ENCODE data around the gene ANKRD11.
A peak's percentile ranks its signal among the peaks of the same experiment; 100 is the strongest.

Gene ANKRD11

GRCh38 chr16:89505204-89506112 lies 15.1 kb upstream of the ANKRD11 start:
- H3K27me3 ChIP-seq (ENCODE audit: control insufficient read depth, insufficient read depth, low read length) = no peaks in the 10 kb centered on the region
- H3K4me3 ChIP-seq (ENCODE audit: low read depth, low read length) = no peak overlapping the region
- H2AFZ ChIP-seq = no peak overlapping the region
- peak overlapping the region; percentile 61 for H3K27ac ChIP-seq
- no peaks in the 10 kb centered on the region for H3K9me3 ChIP-seq (ENCODE audit: control insufficient read depth, low read length)
- H3K36me3 ChIP-seq (ENCODE audit: control insufficient read depth, insufficient read depth, low read length) = no peaks in the 10 kb centered on the region
- H3K4me2 ChIP-seq (ENCODE audit: low read length) = no peak overlapping the region
- peaks cover 12% of the 10 kb centered on the region for H3K4me1 ChIP-seq
- TF ChIP-seq CTCF (IDR thresholded peaks at IDR 0.05) = no peak
- H3K9ac ChIP-seq = no peak overlapping the region
- peaks cover under 1% of the 10 kb centered on the region for H3K79me2 ChIP-seq

GRCh38 chr16:89504091-89504490 lies 13.7 kb upstream of the ANKRD11 start:
- no peaks in the 10 kb centered on the region for H3K9me3 ChIP-seq (ENCODE audit: control insufficient read depth, low read length)
- no peak for TF ChIP-seq CTCF (IDR thresholded peaks at IDR 0.05)

GRCh38 chr16:89502081-89502843 lies 11.9 kb upstream of the ANKRD11 start:
- H3K9ac ChIP-seq = no peak overlapping the region
- no peaks in the 10 kb centered on the region for H3K27me3 ChIP-seq (ENCODE audit: control insufficient read depth, insufficient read depth, low read length)
- no peak overlapping the region for H3K27ac ChIP-seq
- peak overlapping the region; percentile 28 for H3K4me2 ChIP-seq (ENCODE audit: low read length)
- no peaks in the 10 kb centered on the region for H3K9me3 ChIP-seq (ENCODE audit: control insufficient read depth, low read length)
- peaks cover under 1% of the 10 kb centered on the region for H3K79me2 ChIP-seq
- H2AFZ ChIP-seq = peak overlapping the region; percentile 53
- H3K36me3 ChIP-seq (ENCODE audit: control insufficient read depth, insufficient read depth, low read length) = no peaks in the 10 kb centered on the region
- no peak for TF ChIP-seq CTCF (IDR thresholded peaks at IDR 0.05)
- peaks cover 9% of the 10 kb centered on the region for H3K4me1 ChIP-seq
- H3K4me3 ChIP-seq (ENCODE audit: low read depth, low read length) = no peak overlapping the region

More at GRCh38 chr16:89504091-89504490, 13.7 kb upstream of the ANKRD11 start:
- Histone ChIP-seq H3K36me3 (ENCODE audit: control insufficient read depth, insufficient read depth, low read length) (no peaks in the 10 kb centered on the region), H3K27me3 (ENCODE audit: control insufficient read depth, insufficient read depth, low read length) (no peaks in the 10 kb centered on the region), H3K79me2 (no peaks in the 10 kb centered on the region), H3K27ac (no peak overlapping the region), H3K4me1 (peaks cover 10% of the 10 kb centered on the region), H3K4me2 (ENCODE audit: low read length) (no peak overlapping the region), H3K4me3 (ENCODE audit: low read depth, low read length) (no peak overlapping the region), H3K9ac (no peak overlapping the region), H2AFZ (no peak overlapping the region)

GRCh38 chr16:89499767-89500166 lies 9.4 kb upstream of the ANKRD11 start:
- no peaks in the 10 kb centered on the region for H3K9me3 ChIP-seq (ENCODE audit: control insufficient read depth, low read length)
- H3K27ac ChIP-seq = no peak overlapping the region
- TF ChIP-seq CTCF (IDR thresholded peaks at IDR 0.05) = no peak
- H3K4me2 ChIP-seq (ENCODE audit: low read length) = no peak overlapping the region
- no peak overlapping the region for H2AFZ ChIP-seq
- no peaks in the 10 kb centered on the region for H3K27me3 ChIP-seq (ENCODE audit: control insufficient read depth, insufficient read depth, low read length)
- H3K36me3 ChIP-seq (ENCODE audit: control insufficient read depth, insufficient read depth, low read length) = no peaks in the 10 kb centered on the region
- peaks cover 7% of the 10 kb centered on the region for H3K79me2 ChIP-seq
- peaks cover 4% of the 10 kb centered on the region for H3K4me1 ChIP-seq
- H3K9ac ChIP-seq = no peak overlapping the region
- no peak overlapping the region for H3K4me3 ChIP-seq (ENCODE audit: low read depth, low read length)

All from parathyroid adenoma (tissue), 2 donors.